Ovary (tissue), 9 donors: ENCODE data around the gene MIOX. TPM values are rescaled to one million over a fixed set of nuclear protein-coding genes. Genes with fewer than 3 reads are reported as not detected.
A peak's percentile ranks its signal among the peaks of the same experiment; 100 is the strongest.

Experiments used
- DNase-seq, 5 donors: peaks; one replicate each; pipeline ENCODE4 v3.0.0-alpha.2; 2019 to 2020
- H3K27ac ChIP-seq, 2 donors: fragments of 200-600 bp; one replicate each; pipeline versions ENCODE4 v1.5.1 to v1.8.0; 2019 to 2022
- H3K27me3 ChIP-seq: fragments of 200-600 bp; one replicate; pipeline ENCODE4 v1.8.0; 2022
- H3K36me3 ChIP-seq: fragments of 200-600 bp; sonication (generic); one replicate; pipeline ENCODE4 v1.5.1; 2019
- H3K4me1 ChIP-seq: one replicate; pipeline ENCODE4 v1.8.1; 2013; ENCODE audit warnings: mild to moderate bottlenecking, moderate library complexity; ENCODE audit not compliant: insufficient read depth
- H3K4me3 ChIP-seq: fragments of 200-600 bp; sonication (generic); one replicate; pipeline ENCODE4 v1.5.1; 2017
- H3K9me3 ChIP-seq, 2 donors: fragments of 200-600 bp in 1 of 2; sonication (generic) in 1 of 2; one replicate each; pipeline versions ENCODE4 v1.5.1 to v1.8.1; 2013 to 2019; ENCODE audit warnings: mild to moderate bottlenecking in 1 of 2, moderate library complexity in 1 of 2
- CTCF ChIP-seq, 3 donors: fragments of 450-650 bp in 2 of 3; fragments of 200-600 bp in 1 of 3; IDR thresholded peaks; one replicate each; pipeline versions ENCODE4 v1.5.1 to v1.8.0; 2016 to 2022; ENCODE audit warnings: antibody characterized with exemption in 3 of 3, mild to moderate bottlenecking in 1 of 3
- EP300 ChIP-seq: sonication (generic); formaldehyde crosslinking; IDR thresholded peaks from one replicate; pipeline ENCODE4 v1.6.1; 2017; ENCODE audit warnings: antibody characterized with exemption
- POLR2A ChIP-seq: fragments of 450-650 bp; IDR thresholded peaks from one replicate; pipeline ENCODE4 v1.6.1; 2017; ENCODE audit warnings: antibody characterized with exemption, mild to moderate bottlenecking, moderate library complexity
- WGBS, 3 donors: extraction: QIAGEN DNeasy Blood & Tissue Kit in 1 of 3; methylation state at CpG; one replicate each; pipeline versions ENCODE4 v1.1.5 to v1.1.7; 2013 to 2017; 5-methylcytosine and 5-hydroxymethylcytosine counted together
- intact Hi-C, 4 donors: fragments of 100-400 bp; cut with DNase I; formaldehyde crosslinking; loops; one replicate each; pipeline versions ENCODE4 v1.11.0 to v1.15.1; 2022 to 2023
- polyA plus RNA-seq, 2 donors: library from polyadenylated mRNA; stranded (reverse); fragments of 200-250 nt in 1 of 2; fragments of 350-450 nt in 1 of 2; fragmentation: Illumina TruSeq in 1 of 2; extraction: RNeasy Lipid Tissue Mini Kit (QIAGEN cat#74804) in 1 of 2; gene quantifications; one replicate each; pipeline ENCODE4 v1.2.3, GENCODE V29; 2013 to 2014
- total RNA-seq, 7 donors: library from RNA; depleted of rRNA in 2 of 7; stranded (reverse); fragments of >200 nt in 2 of 7; fragmentation: NEBNext Ultra II Directional in 3 of 7; extraction: Animal tissue kit (Norgen Biotek cat#: 25700) in 3 of 7; gene quantifications; one replicate each; pipeline versions ENCODE4 v1.1.0 to v1.2.4, GENCODE V29; 2016 to 2023
- donor health status: DM: no; HTN: no; CAD: no; lungs with moderate emphysema.
- donor health status: DM: no; HTN: no; CAD: no.
- donor health status: Bipolar disorder and iron deficiency.
- donor health status: DM: yes; HTN: yes; CAD: no.
- donor health status: DM: no; HTN: no; CAD: no.
- donor health status: DM: yes; HTN: yes; CAD: no.

MIOX gene
- total and polyA plus RNA-seq, 9 donors: 0.20 TPM; not detected in 8

- 71 to 83% (median 77%) methylated on average over 10 of the region's 10 CpGs for WGBS, 3 donors
- Histone ChIP-seq H3K27me3 (peaks cover 9% of the 10 kb centered on the region), H3K36me3 (no peaks in the 10 kb centered on the region), H3K4me1 (no peaks in the 10 kb centered on the region), H3K27ac (no peak overlapping the region), H3K9me3 (no peaks in the 10 kb centered on the region), H3K4me3 (no peak overlapping the region)
- intact Hi-C loops: no loop called here
- no peak for TF ChIP-seq POLR2A
- no peak for TF ChIP-seq EP300
- no peak for TF ChIP-seq CTCF (IDR thresholded peaks at IDR 0.05)
- no peak for DNase-seq
Observed at GRCh38 chr22:50483106-50483505, 3.6 kb upstream of the MIOX start.

- no peak for TF ChIP-seq POLR2A
- no peak for TF ChIP-seq CTCF (IDR thresholded peaks at IDR 0.05)
- no peak for TF ChIP-seq EP300
Observed at GRCh38 chr22:50483556-50483955, 3.1 kb upstream of the MIOX start.

DNA sequence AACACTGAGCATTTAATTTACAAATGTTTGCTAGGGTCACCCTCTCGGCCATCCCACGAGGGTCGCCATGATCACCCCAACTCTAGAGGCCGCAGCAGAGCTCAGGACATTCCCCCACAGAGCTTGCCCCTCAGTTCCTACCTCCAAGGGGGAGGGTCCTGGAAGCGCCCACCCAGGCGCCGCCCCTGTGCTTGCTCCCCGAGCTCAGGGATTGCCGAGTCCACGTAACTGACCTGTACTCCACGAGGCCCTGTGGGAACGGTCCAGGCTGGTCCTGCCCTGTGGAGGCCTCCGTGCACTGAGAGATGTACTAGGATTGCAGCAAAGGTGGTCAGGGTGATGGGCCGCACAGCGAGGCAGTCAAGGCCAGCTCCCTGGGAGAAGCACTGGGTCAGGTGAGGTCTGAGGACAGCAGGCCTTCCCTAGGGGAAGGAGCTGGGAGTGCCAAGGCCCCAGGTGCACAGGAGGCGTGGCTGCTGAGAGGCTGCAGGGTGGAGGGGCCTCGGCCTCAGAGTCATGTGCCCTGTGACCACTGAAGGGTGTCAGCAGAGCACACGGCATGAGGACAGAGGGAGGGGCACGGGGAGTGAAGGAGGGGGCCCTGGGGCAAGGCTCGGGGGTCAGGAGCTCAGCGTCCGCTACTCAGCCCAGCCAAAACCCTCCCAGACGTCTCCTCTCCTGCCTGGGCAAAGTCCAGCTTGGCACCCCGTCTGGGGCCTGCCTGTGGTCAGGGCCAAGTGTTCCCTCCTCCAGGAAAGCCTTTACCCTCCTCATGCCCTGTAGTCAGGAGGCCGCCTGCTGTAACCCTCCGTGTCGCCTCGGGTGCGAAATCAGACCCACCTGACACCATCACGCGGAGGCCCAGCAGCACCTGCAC lies 2.4 kb upstream of the MIOX start:
- H3K9me3 ChIP-seq: no peaks in the 10 kb centered on the region
- H3K4me3 ChIP-seq: no peak overlapping the region
- peaks cover 9% of the 10 kb centered on the region for H3K27me3 ChIP-seq
- intact Hi-C loops: no loop called here
- TF ChIP-seq POLR2A (no peak), EP300 (no peak), CTCF (IDR thresholded peaks at IDR 0.05) (no peak)
- H3K36me3 ChIP-seq: no peaks in the 10 kb centered on the region
- H3K27ac ChIP-seq: no peak overlapping the region
- WGBS, 3 donors: 79 to 83% (median 83%) methylated on average over 31 of the region's 31 CpGs
- no peaks in the 10 kb centered on the region for H3K4me1 ChIP-seq
- no peak for DNase-seq

More at GRCh38 chr22:50483556-50483955, 3.1 kb upstream of the MIOX start:
- H3K36me3 ChIP-seq: no peaks in the 10 kb centered on the region
- no peaks in the 10 kb centered on the region for H3K4me1 ChIP-seq
- peaks cover 9% of the 10 kb centered on the region for H3K27me3 ChIP-seq
- H3K27ac ChIP-seq: no peak overlapping the region
- WGBS, 3 donors: 84 to 93% (median 85%) methylated on average over 8 of the region's 8 CpGs
- H3K4me3 ChIP-seq: no peak overlapping the region
- no peaks in the 10 kb centered on the region for H3K9me3 ChIP-seq
- no peak for DNase-seq
- intact Hi-C loops: no loop called here

DNA sequence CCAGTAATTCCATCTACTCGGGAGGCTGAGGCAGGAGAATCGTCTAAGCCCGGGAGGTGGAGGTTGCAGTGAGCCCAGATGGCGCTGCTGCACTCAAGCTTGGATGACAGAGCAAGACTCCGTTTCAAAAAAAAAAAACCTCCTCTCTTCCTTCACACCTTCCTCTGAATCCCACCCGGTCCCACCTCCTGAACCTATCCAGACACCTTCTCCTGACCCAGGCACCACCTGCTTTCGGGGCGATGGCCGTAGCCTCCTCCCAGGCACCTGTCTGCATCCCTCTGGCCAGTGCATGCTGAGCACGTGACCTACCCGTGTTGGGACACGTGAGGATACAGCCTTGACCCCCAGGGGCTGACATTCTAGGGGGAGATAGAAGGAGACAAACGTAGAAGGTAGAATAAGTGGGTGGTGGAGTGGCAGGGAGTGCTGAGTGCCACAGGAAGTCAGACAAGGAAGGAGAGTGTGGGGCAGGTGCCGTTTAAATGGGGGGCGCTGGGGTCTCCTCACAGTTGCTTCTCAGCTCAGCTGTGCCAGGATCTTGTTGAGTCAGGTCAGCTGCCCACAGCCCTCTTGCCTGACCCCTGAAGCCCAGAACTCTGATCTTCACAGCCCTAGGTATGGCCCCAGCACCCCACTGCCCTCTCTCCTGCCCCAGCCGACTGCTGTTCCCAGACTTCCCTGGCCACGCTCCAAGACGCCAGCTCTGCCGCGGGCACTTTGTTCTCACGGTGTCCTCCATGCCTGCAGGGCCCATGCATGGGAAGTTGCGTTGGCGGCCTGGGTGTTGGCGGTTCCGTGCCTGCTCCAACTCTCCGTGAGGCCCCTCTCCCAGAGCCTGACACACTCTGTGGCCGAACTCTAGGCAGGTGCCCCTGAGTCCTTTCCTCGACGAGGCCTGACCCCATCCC lies 1.2 kb upstream of the MIOX start:
- H3K9me3 ChIP-seq: no peaks in the 10 kb centered on the region
- peaks cover 9% of the 10 kb centered on the region for H3K27me3 ChIP-seq
- no peaks in the 10 kb centered on the region for H3K36me3 ChIP-seq
- TF ChIP-seq CTCF (IDR thresholded peaks at IDR 0.05) (no peak), POLR2A (no peak), EP300 (no peak)
- H3K4me3 ChIP-seq: no peak overlapping the region
- intact Hi-C loops: no loop called here
- WGBS, 3 donors: 57 to 70% (median 66%) methylated on average over 29 of the region's 29 CpGs
- H3K27ac ChIP-seq: no peak overlapping the region
- peak in 1 of 5 donors; percentile 15 for DNase-seq
- H3K4me1 ChIP-seq: no peaks in the 10 kb centered on the region
